ENCODE measurements around the gene NAT8.
"Not testable (repeated sequence)": the region's sequence is repeated elsewhere in the genome, so short reads cannot be mapped to it uniquely, and the experiment has no call there.

DNA sequence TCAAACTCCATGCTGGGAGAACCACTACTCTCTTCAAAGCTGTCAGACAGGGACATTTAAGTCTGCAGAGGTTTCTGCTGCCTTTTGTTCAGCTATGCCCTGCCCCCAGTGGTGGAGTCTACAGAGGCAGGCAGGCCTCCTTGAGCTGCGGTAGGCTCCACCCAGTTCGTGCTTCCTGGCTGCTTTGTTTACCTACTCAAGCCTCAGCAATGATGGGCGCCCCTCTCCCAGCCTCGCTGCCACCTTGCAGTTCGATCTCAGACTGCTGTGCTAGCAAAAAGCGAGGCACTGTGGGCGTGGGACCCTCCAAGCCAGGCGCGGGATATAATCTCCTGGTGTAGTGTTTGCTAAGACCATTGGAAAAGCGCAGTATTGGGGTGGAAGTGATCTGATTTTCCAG is 5.5 kb upstream of the NAT8 start:
- not testable (repeated sequence) for TF ChIP-seq CTCF (IDR thresholded peaks at IDR 0.05; ENCODE audit: insufficient read depth, low read length); POLR2AphosphoS5 (IDR thresholded peaks at IDR 0.05; ENCODE audit: low read depth); REST (IDR thresholded peaks at IDR 0.05; ENCODE audit: insufficient replicate concordance, low read depth); GABPA (IDR thresholded peaks at IDR 0.05; ENCODE audit: low read depth); SPI1 (IDR thresholded peaks at IDR 0.05; ENCODE audit: borderline replicate concordance, low read depth)
